ENCODE data around the gene ARCN1. TPM values are rescaled to one million over a fixed set of nuclear protein-coding genes. Genes with fewer than 3 reads are reported as not detected.
"Not testable (repeated sequence)": the region's sequence is repeated elsewhere in the genome, so short reads cannot be mapped to it uniquely, and the experiment has no call there.

Gene ARCN1
- total and polyA plus RNA-seq, 3 experiments from 2014 or later = 148 to 154 (median 149) TPM

DNA sequence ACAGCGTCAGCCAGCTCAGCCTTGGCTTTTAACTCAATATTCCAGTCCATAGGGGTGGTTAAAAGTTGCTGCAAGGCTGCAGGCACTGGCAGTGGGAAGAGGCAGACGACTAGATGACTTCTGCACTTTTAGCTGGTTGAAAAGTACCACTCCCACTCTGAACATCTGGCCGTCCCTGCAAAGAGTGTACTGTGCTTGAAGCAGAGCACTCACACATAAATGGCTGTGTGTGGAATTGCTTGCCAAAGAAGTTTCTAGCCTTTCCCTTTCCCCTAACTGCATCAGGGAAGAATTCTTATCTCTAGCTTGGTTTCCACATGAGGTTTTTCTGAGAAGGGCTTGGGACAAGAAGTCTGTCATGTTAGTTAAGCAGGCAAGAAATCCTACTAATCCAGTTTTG is 30.1 kb downstream of the ARCN1 start:
- no peak overlapping the region for H3K4me3 ChIP-seq (ENCODE audit: low read length)
- Mint-ChIP-seq H3K4me3 (no peak overlapping the region), H3K9me3 (no peaks in the 10 kb centered on the region), H3K27me3 (peaks cover 0 to 2% of the 10 kb centered on the region in 2 donors), H3K36me3 (peaks cover 0 to 54% (median 16%) of the 10 kb centered on the region in 3 donors), H3K27ac (peak overlapping the region in 5 of 8 donors; percentile 19 to 76 (median 47)), H3K4me1 (peaks cover 0 to 8% (median 6%) of the 10 kb centered on the region in 3 donors)
- H3K36me3 ChIP-seq (ENCODE audit: insufficient read depth, low read length) = peaks cover 29% of the 10 kb centered on the region
- POLR2A ChIA-PET = no interaction called here
- CTCF ChIA-PET = no interaction called here
- no peak overlapping the region for H3K27ac ChIP-seq (ENCODE audit: low read depth, low read length)
- no peaks in the 10 kb centered on the region for H3K9me3 ChIP-seq (ENCODE audit: low read length)
- no peak for DNase-seq
- H3K27me3 ChIP-seq (ENCODE audit: insufficient read depth, low read length, poor library complexity, severe bottlenecking) = no peaks in the 10 kb centered on the region
- no peaks in the 10 kb centered on the region for H3K4me1 ChIP-seq (ENCODE audit: insufficient read depth, low read length)

DNA sequence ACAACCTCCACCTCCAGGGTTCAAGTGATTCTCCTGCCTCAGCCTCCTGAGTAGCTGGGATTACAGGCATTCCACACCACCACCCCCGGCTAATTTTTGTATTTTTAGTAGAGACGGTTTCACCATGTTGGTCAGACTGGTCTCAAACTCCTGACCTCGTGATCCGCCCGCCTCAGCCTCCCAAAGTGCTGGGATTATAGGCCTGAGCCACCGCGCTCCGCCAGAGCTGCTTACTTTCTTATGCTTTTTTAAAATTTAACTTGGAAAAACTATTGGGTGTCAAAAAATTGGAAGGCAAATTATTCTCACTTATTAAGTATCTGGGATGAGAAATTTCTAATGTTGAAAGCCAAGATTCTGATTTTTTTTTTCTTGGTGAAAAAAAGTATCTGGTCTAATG is 31.5 kb downstream of the ARCN1 start:
- H3K9me3 ChIP-seq (ENCODE audit: low read length); H3K27ac ChIP-seq (ENCODE audit: low read depth, low read length); H3K27me3 ChIP-seq (ENCODE audit: insufficient read depth, low read length, poor library complexity, severe bottlenecking); DNase-seq; H3K4me3 ChIP-seq (ENCODE audit: low read length); H3K9me3 Mint-ChIP-seq; POLR2A ChIA-PET; H3K4me1 ChIP-seq (ENCODE audit: insufficient read depth, low read length); H3K4me1 Mint-ChIP-seq; H3K27me3 Mint-ChIP-seq: not testable (repeated sequence)
- peak overlapping the region in 2 of 8 donors; percentile 46 to 79 for H3K27ac Mint-ChIP-seq
- peaks cover 23% of the 10 kb centered on the region for H3K36me3 ChIP-seq (ENCODE audit: insufficient read depth, low read length)
- peaks cover 0 to 40% (median 16%) of the 10 kb centered on the region in 3 donors for H3K36me3 Mint-ChIP-seq
- CTCF ChIA-PET = interaction anchor here (0.7 to 7.7 kb wide), 2 partner anchors 9 to 593 kb away, joined by 3 to 57 read pairs; no protein-coding TSS in a partner anchor
- H3K4me3 Mint-ChIP-seq = peak overlapping the region in 1 of 7 donors; percentile 56

DNA sequence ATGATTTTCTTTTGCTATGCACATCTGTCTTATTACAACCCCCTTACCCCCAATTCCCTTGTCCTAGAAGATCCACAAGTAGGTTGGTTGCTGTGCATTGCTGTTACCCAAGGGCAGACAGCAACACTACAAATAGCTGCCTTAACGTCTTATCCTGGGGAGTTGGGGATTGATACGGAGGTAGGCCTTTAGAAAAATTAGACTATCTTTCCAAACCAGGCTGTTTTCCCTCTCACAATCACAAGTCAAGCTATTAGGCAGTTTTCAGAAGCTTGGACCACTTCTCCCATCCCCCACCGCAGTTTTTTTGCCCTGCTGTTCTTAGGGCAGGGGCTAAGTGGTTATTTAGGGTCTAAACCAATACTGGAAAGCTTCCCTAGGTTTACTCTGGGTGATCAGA is 32.4 kb downstream of the ARCN1 start:
- H3K36me3 ChIP-seq (ENCODE audit: insufficient read depth, low read length) = peaks cover 23% of the 10 kb centered on the region
- no peaks in the 10 kb centered on the region for H3K9me3 Mint-ChIP-seq

DNA sequence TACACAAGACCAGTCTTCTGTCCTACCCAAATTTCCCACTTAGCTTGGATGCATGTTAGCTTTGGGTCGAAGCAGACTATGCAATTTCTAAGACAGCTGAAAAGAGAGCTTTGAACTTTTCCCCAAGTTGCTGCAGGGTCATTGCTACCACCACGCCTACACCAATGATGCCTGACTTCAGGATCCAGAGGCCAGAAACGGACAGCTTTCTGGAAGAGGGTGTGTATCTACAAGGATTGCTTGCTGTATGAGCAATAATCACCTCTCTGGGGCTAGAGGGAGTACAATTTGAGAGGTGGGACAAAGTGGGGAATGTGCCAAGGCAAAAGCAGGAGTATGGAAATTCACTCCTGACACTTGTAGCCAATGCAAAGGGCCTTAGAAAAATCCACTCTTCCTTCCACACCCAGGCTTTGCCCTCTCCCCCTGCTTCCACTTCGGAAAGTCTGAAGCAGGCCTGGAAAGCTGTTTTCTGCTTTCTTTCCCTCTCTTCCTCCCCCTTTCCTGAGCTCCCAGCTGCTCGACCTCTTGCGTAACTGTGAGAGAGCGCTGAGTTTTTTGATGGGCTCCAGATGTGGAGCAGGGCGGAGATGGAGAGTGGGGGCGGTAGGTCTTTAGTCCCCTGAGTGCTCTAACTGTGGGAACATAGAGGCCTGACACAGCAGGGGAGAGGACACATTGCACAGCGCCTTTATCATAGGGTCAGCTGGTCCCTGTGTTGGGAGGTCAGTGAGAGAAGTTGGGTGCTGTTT is 33.1 kb downstream of the ARCN1 start:
- Histone ChIP-seq H3K4me3 (ENCODE audit: low read length) (no peak overlapping the region), H3K9me3 (ENCODE audit: low read length) (no peaks in the 10 kb centered on the region), H3K27me3 (ENCODE audit: insufficient read depth, low read length, poor library complexity, severe bottlenecking) (no peaks in the 10 kb centered on the region), H3K36me3 (ENCODE audit: insufficient read depth, low read length) (peaks cover 15% of the 10 kb centered on the region), H3K27ac (ENCODE audit: low read depth, low read length) (no peak overlapping the region), H3K4me1 (ENCODE audit: insufficient read depth, low read length) (peaks cover 15% of the 10 kb centered on the region)
- H3K36me3 Mint-ChIP-seq = peaks cover 0 to 25% (median 10%) of the 10 kb centered on the region in 3 donors
- CTCF ChIA-PET = interaction anchor here (1.0 to 7.7 kb wide), 2 partner anchors 11 to 401 kb away, joined by 3 to 57 read pairs; no protein-coding TSS in a partner anchor
- H3K27me3 Mint-ChIP-seq = peaks cover 0 to 2% of the 10 kb centered on the region in 2 donors
- H3K4me1 Mint-ChIP-seq = peaks cover 17 to 22% (median 17%) of the 10 kb centered on the region in 3 donors
- H3K27ac Mint-ChIP-seq = peak overlapping the region in 6 of 8 donors; percentile 21 to 93 (median 79)
- H3K9me3 Mint-ChIP-seq = no peaks in the 10 kb centered on the region
- H3K4me3 Mint-ChIP-seq = peak overlapping the region in 1 of 7 donors; percentile 88
- POLR2A ChIA-PET = no interaction called here
- no peak for DNase-seq

More for the DNA sequence above, 32.4 kb downstream of the ARCN1 start:
- Mint-ChIP-seq H3K27me3 (peaks cover 0 to 2% of the 10 kb centered on the region in 2 donors), H3K27ac (peak overlapping the region in 7 of 8 donors; percentile 2 to 79 (median 61)), H3K36me3 (peaks cover 0 to 32% (median 16%) of the 10 kb centered on the region in 3 donors), H3K4me1 (peaks cover 12 to 18% (median 14%) of the 10 kb centered on the region in 3 donors), H3K4me3 (peak overlapping the region in 1 of 7 donors; percentile 15)
- Histone ChIP-seq H3K27ac (ENCODE audit: low read depth, low read length) (no peak overlapping the region), H3K4me3 (ENCODE audit: low read length) (no peak overlapping the region), H3K27me3 (ENCODE audit: insufficient read depth, low read length, poor library complexity, severe bottlenecking) (no peaks in the 10 kb centered on the region), H3K9me3 (ENCODE audit: low read length) (no peaks in the 10 kb centered on the region), H3K4me1 (ENCODE audit: insufficient read depth, low read length) (peaks cover 9% of the 10 kb centered on the region)
- ChIA-PET CTCF (interaction anchor here (7.7 kb wide), 1 partner anchor 10 kb away, joined by 57 read pairs; no protein-coding TSS in a partner anchor), POLR2A (no interaction called here)
- no peak for DNase-seq

DNA sequence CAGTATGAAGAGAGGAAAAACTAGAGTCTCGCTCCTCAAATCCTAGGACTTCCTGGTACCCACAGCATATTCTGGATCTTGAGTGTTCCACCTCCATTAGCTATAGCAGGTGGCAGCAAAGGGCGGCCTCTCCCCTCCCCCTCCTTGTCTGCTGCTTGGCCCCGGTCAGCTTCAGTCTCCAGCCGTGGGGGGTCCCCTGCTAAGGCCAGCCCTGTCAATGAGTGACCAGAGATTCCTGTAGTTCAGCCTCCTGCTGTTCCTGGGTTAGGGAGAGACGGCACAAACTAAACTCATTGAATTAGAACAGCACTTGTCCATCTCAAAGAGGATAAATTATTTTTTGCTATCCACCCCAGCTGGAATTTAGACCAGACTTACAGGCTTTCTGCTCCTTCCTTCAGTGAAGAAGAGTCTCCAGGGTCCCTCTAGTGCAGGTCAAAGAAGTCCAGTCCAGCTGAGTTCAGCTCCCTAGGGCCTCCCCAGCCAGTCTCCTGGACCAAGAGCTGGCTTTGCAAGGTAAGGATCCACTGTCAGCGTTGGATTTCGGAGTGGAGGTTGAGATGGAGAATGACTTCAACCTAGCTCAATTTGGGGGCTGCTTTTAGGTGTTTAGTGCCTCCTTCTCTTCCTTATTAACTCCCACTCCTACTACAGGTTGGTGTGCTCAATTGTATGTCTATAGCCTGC is 34.1 kb downstream of the ARCN1 start:
- H3K9me3 ChIP-seq (ENCODE audit: low read length) = no peaks in the 10 kb centered on the region
- POLR2A ChIA-PET = no interaction called here
- no peak overlapping the region for H3K27ac ChIP-seq (ENCODE audit: low read depth, low read length)

DNA sequence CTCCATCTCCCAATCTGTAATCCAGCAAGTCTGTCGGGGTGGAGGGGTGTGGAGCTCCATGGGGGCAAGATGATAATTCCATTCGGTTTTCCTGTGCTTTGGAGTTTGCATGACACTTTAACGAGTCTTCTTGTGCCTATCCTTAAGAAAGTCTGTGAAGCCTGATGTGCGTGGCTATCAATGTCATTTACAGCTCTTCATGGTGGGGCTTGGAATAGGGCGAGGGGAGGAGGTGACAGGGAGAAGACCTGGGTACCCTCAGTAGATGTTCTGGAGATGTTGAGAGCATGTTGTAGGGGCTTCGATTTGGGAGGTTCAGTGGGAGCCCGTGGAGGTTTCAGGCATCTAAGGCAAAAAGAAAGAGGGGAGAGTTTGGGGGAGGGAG is 34.6 kb downstream of the ARCN1 start:
- CTCF ChIA-PET = interaction anchor here (1.2 to 7.7 kb wide), 2 partner anchors 12 to 34 kb away, joined by 3 to 57 read pairs; no protein-coding TSS in a partner anchor
- H3K27ac ChIP-seq (ENCODE audit: low read depth, low read length) = no peak overlapping the region

More for the DNA sequence above, 34.1 kb downstream of the ARCN1 start:
- no peak for DNase-seq
- H3K27ac Mint-ChIP-seq = peak overlapping the region; percentile 6 to 93 (median 46)
- H3K27me3 ChIP-seq (ENCODE audit: insufficient read depth, low read length, poor library complexity, severe bottlenecking) = no peaks in the 10 kb centered on the region
- H3K4me3 ChIP-seq (ENCODE audit: low read length) = no peak overlapping the region
- H3K36me3 Mint-ChIP-seq = peaks cover 0 to 19% (median 10%) of the 10 kb centered on the region in 3 donors
- no peaks in the 10 kb centered on the region for H3K9me3 Mint-ChIP-seq
- H3K27me3 Mint-ChIP-seq = peaks cover 0 to 4% of the 10 kb centered on the region in 2 donors
- peaks cover 21% of the 10 kb centered on the region for H3K4me1 ChIP-seq (ENCODE audit: insufficient read depth, low read length)
- CTCF ChIA-PET = interaction anchor here (1.0 to 7.7 kb wide), 3 partner anchors 12 to 400 kb away, joined by 3 to 57 read pairs (median 3); no protein-coding TSS in a partner anchor
- peaks cover 21 to 27% (median 21%) of the 10 kb centered on the region in 3 donors for H3K4me1 Mint-ChIP-seq
- peak overlapping the region in 6 of 7 donors; percentile 27 to 83 (median 74) for H3K4me3 Mint-ChIP-seq
- peaks cover 10% of the 10 kb centered on the region for H3K36me3 ChIP-seq (ENCODE audit: insufficient read depth, low read length)

DNA sequence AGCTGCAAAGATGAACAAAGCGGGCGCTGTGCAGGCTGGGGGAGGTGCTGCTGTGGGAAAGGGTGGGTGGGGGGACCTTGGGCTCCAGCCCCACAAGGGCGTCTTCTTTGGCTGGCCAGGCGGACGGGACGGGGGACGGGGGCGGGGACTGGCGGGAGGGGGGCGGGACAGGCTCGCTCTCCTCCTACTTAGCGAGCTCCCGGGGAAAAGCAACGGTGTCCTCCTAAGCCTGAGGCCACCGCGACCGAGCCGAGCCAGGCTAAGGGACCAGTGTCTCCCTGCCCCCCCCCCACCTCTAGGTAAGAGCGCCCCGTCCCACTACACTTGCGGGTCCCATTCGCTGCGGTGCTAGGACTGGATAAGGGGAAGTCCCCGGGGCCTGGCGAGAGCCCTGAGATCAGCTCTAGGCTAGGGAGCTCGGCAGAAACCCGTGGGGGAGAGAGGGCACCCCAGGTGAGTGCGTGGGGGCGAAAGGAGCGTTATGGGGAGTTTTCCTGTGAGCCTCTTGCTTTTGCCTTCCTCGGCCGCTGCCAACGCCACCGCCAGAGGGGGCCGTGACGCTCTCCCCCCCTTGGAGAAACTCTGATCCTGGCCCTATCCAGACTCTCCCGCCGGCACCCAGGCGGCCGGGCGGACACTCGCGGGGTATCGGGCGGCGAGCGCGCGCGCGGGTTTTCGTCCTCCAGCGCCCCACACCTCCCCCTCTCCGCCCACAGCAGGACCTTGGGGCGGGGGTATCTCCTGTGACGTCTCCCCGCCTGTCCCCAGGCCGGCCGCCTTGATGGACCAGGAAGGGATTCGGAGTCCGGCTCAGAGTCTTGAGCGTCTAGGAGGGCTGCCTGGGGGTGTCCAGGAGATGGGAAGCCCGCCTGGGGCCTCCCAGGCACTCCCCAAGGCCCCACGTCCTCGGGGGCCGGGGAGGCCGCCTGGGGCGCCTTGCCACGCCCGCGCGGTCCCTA is 35.5 kb downstream of the ARCN1 start, which contains the start of gene PHLDB1:
Gene PHLDB1, plus strand, starts transcription at position 215 of the 959 bp plus-strand sequence. CDS start 6,222 bp downstream, outside the sequence.
- H3K27me3 ChIP-seq (ENCODE audit: insufficient read depth, low read length, poor library complexity, severe bottlenecking) = no peaks in the 10 kb centered on the region
- H3K4me3 ChIP-seq (ENCODE audit: low read length) = peak within 1 kb of the TSS; percentile 62
- POLR2A ChIA-PET = interaction anchor here (0.6 to 1.0 kb wide), 2 partner anchors 34 to 369 kb away, joined by 3 read pairs; no protein-coding TSS in a partner anchor
- peaks cover 22% of the 10 kb centered on the region for H3K4me1 ChIP-seq (ENCODE audit: insufficient read depth, low read length)
- peak within 1 kb of the TSS; percentile 69 for H3K27ac ChIP-seq (ENCODE audit: low read depth, low read length)
- CTCF ChIA-PET = interaction anchor here (1.0 to 7.7 kb wide), 5 partner anchors 12 to 390 kb away, joined by 3 to 57 read pairs (median 4); partner anchors contain the start of gene CENATAC
- H3K36me3 ChIP-seq (ENCODE audit: insufficient read depth, low read length) = no peaks in the 10 kb centered on the region
- peaks cover 21 to 28% (median 23%) of the 10 kb centered on the region in 3 donors for H3K4me1 Mint-ChIP-seq
- H3K9me3 ChIP-seq (ENCODE audit: low read length) = no peaks in the 10 kb centered on the region
- H3K36me3 Mint-ChIP-seq = peaks cover 0 to 7% (median 2%) of the 10 kb centered on the region in 3 donors
- H3K4me3 Mint-ChIP-seq = peak within 1 kb of the TSS; percentile 76 to 95 (median 83)
- peak within 1 kb of the TSS; percentile 54 to 98 (median 92) for H3K27ac Mint-ChIP-seq
- peak; percentile 27 to 70 (median 50) for DNase-seq
- peaks cover 0 to 2% of the 10 kb centered on the region in 2 donors for H3K27me3 Mint-ChIP-seq
- H3K9me3 Mint-ChIP-seq = no peaks in the 10 kb centered on the region

More for the DNA sequence above, 34.6 kb downstream of the ARCN1 start:
- no peak for DNase-seq
- H3K4me1 Mint-ChIP-seq = peaks cover 21 to 28% (median 23%) of the 10 kb centered on the region in 3 donors
- H3K9me3 Mint-ChIP-seq = no peaks in the 10 kb centered on the region
- POLR2A ChIA-PET = interaction anchor here (0.6 to 1.0 kb wide), 2 partner anchors 34 to 370 kb away, joined by 3 read pairs; no protein-coding TSS in a partner anchor
- H3K4me1 ChIP-seq (ENCODE audit: insufficient read depth, low read length) = peaks cover 22% of the 10 kb centered on the region
- H3K36me3 ChIP-seq (ENCODE audit: insufficient read depth, low read length) = peaks cover 7% of the 10 kb centered on the region
- peak overlapping the region in 6 of 7 donors; percentile 27 to 83 (median 74) for H3K4me3 Mint-ChIP-seq
- H3K9me3 ChIP-seq (ENCODE audit: low read length) = no peaks in the 10 kb centered on the region
- H3K36me3 Mint-ChIP-seq = peaks cover 0 to 14% (median 9%) of the 10 kb centered on the region in 3 donors
- H3K27me3 Mint-ChIP-seq = peaks cover 0 to 3% of the 10 kb centered on the region in 2 donors
- no peaks in the 10 kb centered on the region for H3K27me3 ChIP-seq (ENCODE audit: insufficient read depth, low read length, poor library complexity, severe bottlenecking)
- peak overlapping the region; percentile 6 to 93 (median 49) for H3K27ac Mint-ChIP-seq
- H3K4me3 ChIP-seq (ENCODE audit: low read length) = no peak overlapping the region

All from CD8-positive, alpha-beta memory T cell (primary cell).